HG03520 (cell line): ENCODE results near the gene FHL3.

Source experiments
- ATAC-seq: cut with Tn5 transposase; IDR thresholded peaks from one replicate; pipeline ENCODE4 v1.9.1; 2021; ENCODE audit warnings: mild to moderate bottlenecking, moderate library complexity; ENCODE audit not compliant: unreplicated experiment

Gene FHL3

GRCh38 chr1:37947364-37947763 lies 58.0 kb downstream of the FHL3 start:
- no peak for ATAC-seq
